Sigmoid colon (tissue), 7 donors: ENCODE measurements around the gene USP49. TPM values are rescaled to one million over a fixed set of nuclear protein-coding genes. Genes with fewer than 3 reads are reported as not detected.

Source experiments
- polyA plus RNA-seq, 3 donors: library from polyadenylated mRNA; stranded (reverse); fragments of 200-250 nt; gene quantifications; one replicate each; pipeline ENCODE4 v1.2.3, GENCODE V29; 2013
- small RNA-seq, 3 donors: library from RNA; depleted of rRNA; stranded (forward); fragments of <200 nt; gene quantifications; one replicate each; pipeline ENCODE3, GENCODE V24; 2016
- total RNA-seq, 4 donors: library from RNA; depleted of rRNA; stranded (reverse); fragments of >200 nt; gene quantifications; one replicate each; pipeline ENCODE4 v1.1.0, GENCODE V29; 2016
- donor health status: healthy with polysubstance abuse.
- donor health status: Bipolar disorder and iron deficiency.
- donor health status: healthy.

USP49 gene
- total and polyA plus RNA-seq, 7 donors, result 0.23 to 10.0 (median 2.1) TPM

Small RNA genes lying within 50 kb of the gene (small RNA-seq; reads per million reads assigned to genes)
- 0 reads per million in 3 donors for gene AL365205.2
- gene AL365205.3, result 0 reads per million in 3 donors
- gene RF00019, result 0 reads per million in 3 donors
- 0 reads per million in 3 donors for gene RF00393

Other genes with a start within 250 kb of the USP49 start
- 10 to 100 TPM; 21.0 to 28.5 (median 24.2) TPM for gene TFEB, start 159.8 kb downstream of the USP49 start, total RNA-seq
- 10 to 100 TPM; 28.2 to 40.9 (median 34.0) TPM for gene TFEB, start 159.8 kb downstream of the USP49 start, polyA plus RNA-seq
- not detected for gene PGC, start 148.0 kb downstream of the USP49 start, total RNA-seq
- 10 to 100 TPM in 1 of 3 donors, 1 to 10 TPM in 1, under 1 TPM in 1; 0.07 to 12.6 (median 9.2) TPM for gene PGC, start 148.0 kb downstream of the USP49 start, polyA plus RNA-seq
- gene FRS3, start 115.5 kb downstream of the USP49 start, total RNA-seq, result 1 to 10 TPM; 4.1 to 4.9 (median 4.7) TPM
- 1 to 10 TPM; 1.6 to 4.8 (median 3.3) TPM for gene FRS3, start 115.5 kb downstream of the USP49 start, polyA plus RNA-seq
- gene PRICKLE4, start 114.6 kb downstream of the USP49 start, total RNA-seq, result 10 to 100 TPM in 1 of 4 donors, 1 to 10 TPM in 3; 2.0 to 13.8 (median 4.4) TPM
- gene PRICKLE4, start 114.6 kb downstream of the USP49 start, polyA plus RNA-seq, result 1 to 10 TPM in 1 of 3 donors, not detected in 2; 1.5 TPM
- 100 to 1,000 TPM; 116 to 154 (median 151) TPM for gene TOMM6, start 107.7 kb downstream of the USP49 start, total RNA-seq
- gene TOMM6, start 107.7 kb downstream of the USP49 start, polyA plus RNA-seq, result 100 to 1,000 TPM; 209 to 309 (median 254) TPM
- 10 to 100 TPM in 3 of 4 donors, 1 to 10 TPM in 1; 9.9 to 15.5 (median 13.7) TPM for gene MED20, start 25.8 kb upstream of the USP49 start, total RNA-seq
- 10 to 100 TPM in 1 of 3 donors, 1 to 10 TPM in 2; 7.8 to 14.6 (median 9.4) TPM for gene MED20, start 25.8 kb upstream of the USP49 start, polyA plus RNA-seq
- 1 to 10 TPM; 2.9 to 5.4 (median 4.6) TPM for gene BYSL, start 26.1 kb upstream of the USP49 start, total RNA-seq
- gene BYSL, start 26.1 kb upstream of the USP49 start, polyA plus RNA-seq, result 10 to 100 TPM in 1 of 3 donors, 1 to 10 TPM in 2; 4.2 to 14.0 (median 9.6) TPM
- gene CCND3, start 46.4 kb upstream of the USP49 start, total RNA-seq, result 100 to 1,000 TPM in 3 of 4 donors, 10 to 100 TPM in 1; 75.1 to 125 (median 110) TPM
- gene CCND3, start 46.4 kb upstream of the USP49 start, polyA plus RNA-seq, result 100 to 1,000 TPM in 1 of 3 donors, 10 to 100 TPM in 2; 43.2 to 144 (median 46.7) TPM
- gene TAF8, start 155.1 kb upstream of the USP49 start, total RNA-seq, result 10 to 100 TPM; 20.3 to 30.7 (median 28.4) TPM
- gene TAF8, start 155.1 kb upstream of the USP49 start, polyA plus RNA-seq, result 10 to 100 TPM in 2 of 3 donors, 1 to 10 TPM in 1; 4.9 to 14.7 (median 12.6) TPM
- gene C6orf132, start 247.2 kb upstream of the USP49 start, total RNA-seq, result 1 to 10 TPM in 1 of 4 donors, under 1 TPM in 2, not detected in 1; 0.33 to 3.3 (median 0.71) TPM
- gene C6orf132, start 247.2 kb upstream of the USP49 start, polyA plus RNA-seq, result 10 to 100 TPM; 38.5 to 91.3 (median 87.1) TPM